SH-SY5Y (cell line): ENCODE data around the gene TICAM1.

Source experiments
- GATA2 ChIP-seq: IDR thresholded peaks from 2 replicates; pipeline ENCODE4 v1.6.1; 2011; ENCODE audit warnings: mild to moderate bottlenecking, low read depth, low read length
- GATA3 ChIP-seq: IDR thresholded peaks from 2 replicates; pipeline ENCODE4 v1.6.1; 2011; ENCODE audit warnings: low read depth, mild to moderate bottlenecking, low read length, moderate library complexity

Gene TICAM1

GRCh38 chr19:4851551-4852290 is 20.2 kb upstream of the TICAM1 start:
- TF ChIP-seq GATA2 (no peak), GATA3 (no peak)

DNA sequence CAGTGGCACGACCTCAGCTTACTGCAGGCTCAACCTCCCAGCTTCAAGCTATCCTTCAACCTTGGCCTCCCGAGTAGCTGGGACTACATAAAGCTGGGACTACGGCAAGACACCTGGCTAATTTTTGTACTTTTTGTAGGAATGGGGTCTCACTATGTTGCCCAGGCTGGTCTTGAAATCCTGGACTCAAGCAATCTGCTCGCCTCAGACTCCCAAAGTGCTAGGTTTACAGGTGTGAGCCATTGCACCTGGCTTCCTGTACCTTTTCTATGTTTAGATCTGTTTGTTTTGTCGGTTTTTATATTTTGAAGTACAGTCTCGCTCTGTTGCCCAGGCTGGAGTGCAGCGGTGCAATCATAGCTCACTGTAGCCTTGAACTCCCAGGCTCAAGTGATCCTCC is 17.5 kb upstream of the TICAM1 start:
- TF ChIP-seq GATA3 (no peak), GATA2 (no peak)

- TF ChIP-seq GATA3 (no peak), GATA2 (no peak)
Observed at GRCh38 chr19:4847190-4847973, 15.9 kb upstream of the TICAM1 start.

DNA sequence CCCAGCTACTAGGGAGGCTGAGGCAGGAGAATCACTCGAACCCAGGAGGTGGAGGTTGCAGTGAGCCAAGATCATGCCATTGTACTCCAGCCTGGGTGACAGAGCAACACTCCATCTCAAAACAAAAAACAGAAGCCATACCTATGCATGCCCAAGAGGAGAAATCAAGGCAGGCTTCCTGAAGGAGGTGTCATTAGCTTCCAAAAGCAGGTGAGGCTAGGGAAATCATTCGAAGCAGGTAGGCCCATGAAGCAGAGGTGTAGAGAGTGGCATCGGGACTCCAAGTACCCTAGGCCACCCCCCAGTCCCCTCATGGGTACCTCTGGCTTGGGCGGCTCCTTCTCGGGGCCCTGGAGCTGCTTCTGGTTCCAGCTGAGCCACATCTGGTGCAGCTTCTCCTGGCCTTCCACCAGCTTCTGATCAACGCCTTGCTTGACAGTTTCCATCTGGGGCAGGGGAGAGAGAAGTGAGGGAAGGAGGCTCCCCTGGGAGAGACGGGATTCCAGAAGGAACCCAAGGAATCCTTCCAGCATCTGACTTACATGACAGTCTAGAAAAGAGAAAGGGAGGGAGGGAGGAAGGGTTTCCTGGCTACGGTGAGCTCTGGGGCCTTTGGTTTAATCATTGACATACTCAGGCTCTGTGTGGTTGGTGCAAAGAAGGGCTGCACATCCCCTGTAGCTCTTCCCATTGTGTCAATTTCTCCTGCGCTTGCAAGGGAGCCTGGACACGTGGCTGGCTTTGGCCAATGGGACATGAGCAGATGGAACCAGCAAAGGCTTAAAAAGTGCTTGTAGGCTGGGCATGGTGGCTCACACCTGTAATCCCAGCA is 13.1 kb upstream of the TICAM1 start:
- TF ChIP-seq GATA2, result no peak
- no peak for TF ChIP-seq GATA3

DNA sequence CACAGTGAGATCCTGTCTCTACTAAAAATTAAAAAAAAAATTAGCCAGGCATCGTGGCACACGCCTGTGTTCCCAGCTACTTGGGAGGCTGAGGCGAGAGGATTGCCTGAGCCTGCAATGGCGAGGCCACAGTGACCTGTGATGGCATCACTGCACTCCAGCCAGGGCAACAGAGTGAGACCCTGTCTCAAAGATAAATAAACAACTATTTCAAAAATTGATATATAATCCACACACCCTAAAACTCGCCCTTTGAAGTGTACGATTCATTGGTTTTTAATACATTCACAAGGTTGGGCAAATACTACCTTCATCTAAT is 12.1 kb upstream of the TICAM1 start:
- TF ChIP-seq GATA2 (no peak), GATA3 (no peak)

DNA sequence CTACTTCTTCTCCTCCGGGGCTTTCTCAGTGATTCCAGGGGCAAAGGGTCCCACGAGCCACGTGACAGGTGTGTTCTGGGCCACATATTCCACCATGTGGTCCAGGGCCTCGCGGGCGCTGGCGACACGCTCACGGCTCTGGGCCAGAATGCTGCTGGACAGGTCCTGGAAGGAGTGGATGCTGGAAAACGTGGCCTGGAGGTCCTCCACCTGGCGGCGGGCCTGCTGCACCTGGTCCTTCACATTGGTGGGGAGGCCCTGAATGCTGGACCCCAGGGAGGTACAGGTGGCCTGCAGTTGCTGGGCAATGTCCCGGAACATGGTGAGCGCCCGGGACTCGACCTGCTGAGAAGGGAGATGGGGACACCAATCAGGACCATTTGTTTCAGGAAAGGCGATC is 7.7 kb upstream of the TICAM1 start:
- TF ChIP-seq GATA2 (no peak), GATA3 (no peak)

- TF ChIP-seq GATA2 (no peak), GATA3 (no peak)
Observed at GRCh38 chr19:4832776-4833175, 1.3 kb upstream of the TICAM1 start.

DNA sequence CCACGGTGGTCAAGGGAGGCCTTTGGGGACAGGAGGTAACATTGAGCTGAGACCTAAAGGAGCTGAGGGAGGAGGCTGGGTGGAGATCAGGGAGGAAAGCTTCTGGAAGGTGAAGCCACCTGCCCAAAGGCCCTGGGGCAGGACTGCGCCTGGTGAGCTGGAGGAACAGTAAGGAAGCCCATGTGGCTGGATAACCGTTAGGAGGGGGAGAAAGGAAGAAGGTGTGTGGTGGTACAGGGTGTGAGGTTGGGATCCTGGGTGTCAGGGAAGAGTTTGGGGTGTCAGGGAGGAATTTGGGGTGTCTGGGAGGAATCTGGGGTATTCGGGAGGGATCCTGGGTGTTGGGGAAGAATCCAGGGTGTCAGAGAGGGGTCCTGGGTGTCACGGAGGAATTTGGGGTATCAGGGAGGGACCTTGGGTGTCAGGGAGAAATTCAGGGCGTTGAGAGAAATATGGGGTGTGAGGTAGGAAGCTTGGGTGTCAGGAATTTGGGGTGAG is 695 bp downstream of the TICAM1 start:
- no peak for TF ChIP-seq GATA3
- no peak for TF ChIP-seq GATA2

DNA sequence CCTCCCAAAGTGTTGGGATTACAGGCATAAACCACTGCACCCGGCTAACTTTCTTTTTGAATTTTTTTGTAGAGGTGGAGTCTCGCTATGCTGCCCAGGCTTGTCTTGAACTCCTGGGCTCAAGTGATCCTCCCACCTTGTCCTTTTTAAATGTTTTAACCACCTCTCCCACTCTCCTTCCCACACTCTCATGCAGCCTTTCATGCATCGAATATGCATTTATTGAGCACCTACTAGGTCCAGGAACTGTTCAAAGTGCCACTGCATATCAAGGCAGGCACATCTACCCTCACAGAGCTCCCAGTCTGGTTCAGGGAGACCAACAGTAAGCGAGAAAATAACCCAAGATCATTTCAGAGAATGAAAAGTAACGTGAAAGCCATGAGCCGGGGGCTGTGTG is 1.2 kb downstream of the TICAM1 start:
- TF ChIP-seq GATA2 (no peak), GATA3 (no peak)

GRCh38 chr19:4829001-4829712 is 2.4 kb downstream of the TICAM1 start:
- TF ChIP-seq GATA3 (no peak), GATA2 (no peak)

- TF ChIP-seq GATA3 (no peak), GATA2 (no peak)
Observed at GRCh38 chr19:4823577-4823976, 7.9 kb downstream of the TICAM1 start.

- TF ChIP-seq GATA2 (no peak), GATA3 (no peak)
Observed at GRCh38 chr19:4821265-4821664, 10.2 kb downstream of the TICAM1 start.

- TF ChIP-seq GATA2 (no peak), GATA3 (no peak)
Observed at GRCh38 chr19:4817467-4818277, 13.8 kb downstream of the TICAM1 start.

- no peak for TF ChIP-seq GATA2
- no peak for TF ChIP-seq GATA3
Observed at GRCh38 chr19:4816950-4817278, 14.6 kb downstream of the TICAM1 start.
